ENCODE data around the gene DDX23.

DNA sequence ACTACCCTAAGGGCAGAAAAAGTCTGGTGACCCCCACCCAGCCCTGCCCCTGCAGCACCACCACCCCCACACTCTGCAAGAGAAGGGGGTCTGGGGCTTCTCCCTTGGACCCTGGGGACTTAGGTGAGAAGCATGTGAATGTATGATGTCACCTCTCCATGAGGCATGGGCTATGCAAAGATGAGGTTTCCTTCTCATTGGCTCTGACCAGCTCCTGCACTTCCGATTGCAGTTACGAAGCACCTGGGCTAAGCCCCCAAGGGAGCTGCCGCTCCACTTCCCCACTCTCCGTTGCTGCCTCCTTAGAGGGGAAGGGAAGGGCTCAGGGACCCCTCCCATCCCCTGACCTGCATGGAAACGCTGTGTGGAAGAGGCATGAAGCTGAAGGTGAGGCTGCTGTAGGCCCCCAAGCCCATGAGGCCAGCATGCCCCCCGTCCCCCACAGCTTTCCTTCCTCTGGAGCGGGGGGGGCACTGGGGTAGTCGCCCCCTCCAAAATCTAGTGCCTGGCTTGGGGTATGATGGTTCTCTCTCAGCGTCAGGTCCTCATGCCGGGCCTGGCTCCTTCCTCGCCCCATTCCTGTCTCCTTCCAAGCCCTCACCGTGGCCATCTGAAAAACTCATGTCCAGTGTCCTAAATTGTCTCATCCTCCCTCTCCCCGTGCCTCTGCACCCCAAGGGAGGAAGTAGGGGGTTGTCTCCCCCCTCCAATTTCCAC lies 5.5 kb upstream of the DDX23 start:
- TF ChIP-seq POLR2A (IDR thresholded peaks at IDR 0.05; ENCODE audit: low read depth, low read length) = no peak
- TF ChIP-seq POLR2AphosphoS5 (IDR thresholded peaks at IDR 0.05; ENCODE audit: low read depth, low read length) = no peak
- no peak for TF ChIP-seq TAF1 (IDR thresholded peaks at IDR 0.05; ENCODE audit: borderline replicate concordance, low read depth, low read length)

All from GM12892 (cell line).